GM13976 (cell line): ENCODE measurements around the gene LPXN.
A peak's percentile ranks its signal among the peaks of the same experiment; 100 is the strongest.

Experiments
- DNase-seq: peaks from one replicate; pipeline ENCODE4 v3.0.0; 2012; ENCODE audit warnings: low spot score
- in situ Hi-C: fragments of 300-500 bp; cut with MboI; formaldehyde crosslinking; loops from one replicate; pipeline ENCODE4 v1.12.0; 2022; ENCODE audit warnings: low sequenced_read_pairs, mixed read lengths, inconsistent platforms; ENCODE audit not compliant: unreplicated experiment
- TF ChIP-seq, protein P1 (sequence below): IDR thresholded peaks from 2 replicates; pipeline ENCODE4 v1.5.1; 2012; ENCODE audit warnings: borderline replicate concordance, mild to moderate bottlenecking; ENCODE audit not compliant: insufficient read depth; ENCODE audit errors: extremely low read depth, missing control alignments, control extremely low read depth

The LPXN gene

DNA sequence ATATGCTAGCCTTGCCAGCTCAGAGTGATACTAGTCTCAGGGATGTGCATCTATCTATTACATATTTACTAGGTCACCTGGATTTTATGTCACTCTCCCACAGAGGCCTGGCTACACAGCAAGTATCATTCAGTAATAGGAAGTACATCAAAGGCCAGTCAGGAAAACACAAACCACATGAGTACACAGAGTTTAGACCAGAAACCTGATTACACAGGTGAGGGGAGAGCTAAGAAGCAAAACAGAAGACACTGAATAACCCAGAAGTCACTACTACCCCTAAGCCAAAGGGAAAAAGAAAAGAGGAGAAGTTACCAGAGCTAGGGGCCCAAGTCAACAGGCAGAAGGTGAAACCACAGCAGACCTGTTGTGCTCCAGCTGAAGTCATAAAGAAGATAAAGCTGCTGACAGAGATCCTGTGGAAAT is 13.3 kb downstream of the LPXN start:
- TF ChIP-seq, protein P1, sequence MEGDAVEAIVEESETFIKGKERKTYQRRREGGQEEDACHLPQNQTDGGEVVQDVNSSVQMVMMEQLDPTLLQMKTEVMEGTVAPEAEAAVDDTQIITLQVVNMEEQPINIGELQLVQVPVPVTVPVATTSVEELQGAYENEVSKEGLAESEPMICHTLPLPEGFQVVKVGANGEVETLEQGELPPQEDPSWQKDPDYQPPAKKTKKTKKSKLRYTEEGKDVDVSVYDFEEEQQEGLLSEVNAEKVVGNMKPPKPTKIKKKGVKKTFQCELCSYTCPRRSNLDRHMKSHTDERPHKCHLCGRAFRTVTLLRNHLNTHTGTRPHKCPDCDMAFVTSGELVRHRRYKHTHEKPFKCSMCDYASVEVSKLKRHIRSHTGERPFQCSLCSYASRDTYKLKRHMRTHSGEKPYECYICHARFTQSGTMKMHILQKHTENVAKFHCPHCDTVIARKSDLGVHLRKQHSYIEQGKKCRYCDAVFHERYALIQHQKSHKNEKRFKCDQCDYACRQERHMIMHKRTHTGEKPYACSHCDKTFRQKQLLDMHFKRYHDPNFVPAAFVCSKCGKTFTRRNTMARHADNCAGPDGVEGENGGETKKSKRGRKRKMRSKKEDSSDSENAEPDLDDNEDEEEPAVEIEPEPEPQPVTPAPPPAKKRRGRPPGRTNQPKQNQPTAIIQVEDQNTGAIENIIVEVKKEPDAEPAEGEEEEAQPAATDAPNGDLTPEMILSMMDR = no peak
- in situ Hi-C loops = no loop called here
- DNase-seq = peak; percentile 17

DNA sequence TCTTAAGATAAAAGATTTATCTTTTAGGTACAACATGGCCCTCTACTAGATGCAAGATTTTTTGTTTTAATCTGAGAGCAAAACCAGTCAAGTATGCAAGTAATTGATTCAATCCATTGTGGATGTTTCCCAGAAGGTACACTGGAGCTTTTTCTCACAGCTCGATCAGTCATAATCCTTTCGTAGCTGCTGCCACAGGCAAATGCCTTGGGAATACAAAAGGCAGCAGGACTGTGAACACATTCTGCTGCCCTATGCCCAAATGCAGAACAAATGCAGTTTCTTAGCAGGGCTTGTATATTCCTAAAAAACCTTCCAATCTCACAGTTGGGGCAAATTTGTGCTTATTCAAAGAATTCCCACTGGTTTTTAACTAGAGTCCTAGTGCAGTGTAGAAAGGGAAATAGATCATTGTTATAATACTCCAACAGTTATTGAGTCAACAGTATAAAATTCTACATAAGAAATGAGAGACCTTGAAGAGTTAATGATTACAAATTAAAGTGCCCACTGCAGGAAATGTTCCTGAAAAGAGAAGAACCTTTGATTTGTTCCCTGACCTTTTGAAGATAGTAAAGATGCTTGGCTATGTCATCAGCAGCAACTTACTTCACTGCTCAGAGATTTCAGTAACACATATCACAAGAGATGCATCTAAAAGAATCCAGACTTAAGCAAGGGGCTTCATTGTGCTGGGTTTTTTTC is 14.1 kb downstream of the LPXN start:
- TF ChIP-seq, protein P1 = no peak
- in situ Hi-C loops = no loop called here
- DNase-seq = no peak

DNA sequence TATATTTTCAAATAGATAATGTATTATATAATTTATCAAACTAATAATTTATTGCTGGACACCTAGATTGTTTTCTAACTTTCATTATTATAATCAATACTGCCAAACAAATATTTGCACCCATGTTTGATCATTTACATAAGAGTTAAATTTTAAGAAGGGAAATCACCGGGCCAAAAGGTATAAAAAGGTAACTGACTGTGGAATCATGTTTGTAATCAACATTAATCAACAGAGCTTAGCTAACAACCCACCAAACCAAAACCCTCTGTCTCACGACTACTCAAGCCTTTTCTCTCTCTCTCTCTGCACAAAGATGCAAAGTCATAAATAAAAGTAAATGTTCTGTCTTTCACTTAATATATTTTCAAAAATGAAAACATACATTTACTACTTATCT is 14.8 kb downstream of the LPXN start:
- no peak for DNase-seq
- in situ Hi-C loops = no loop called here
- TF ChIP-seq, protein P1 = no peak

DNA sequence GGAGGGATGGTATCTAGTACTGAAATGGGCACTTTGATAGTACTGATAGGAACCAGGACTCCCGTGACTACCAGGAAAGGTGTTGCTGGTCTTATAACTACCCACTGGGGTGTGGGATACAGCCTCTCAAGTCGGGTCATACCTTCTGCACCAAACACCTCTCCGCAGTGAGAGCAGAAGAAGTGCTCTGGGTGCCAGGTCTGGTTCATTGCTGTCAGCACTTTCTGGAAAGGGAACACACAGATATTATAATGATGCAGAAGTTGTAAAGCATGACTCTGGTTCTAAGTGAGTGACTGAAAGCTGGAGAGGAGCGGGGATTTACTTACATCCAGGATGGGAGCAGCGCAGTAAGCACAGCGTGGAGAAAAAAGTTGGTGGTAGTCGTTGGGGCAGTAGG is 26.0 kb downstream of the LPXN start:
- no peak for DNase-seq
- in situ Hi-C loops = no loop called here
- TF ChIP-seq, protein P1 = no peak

DNA sequence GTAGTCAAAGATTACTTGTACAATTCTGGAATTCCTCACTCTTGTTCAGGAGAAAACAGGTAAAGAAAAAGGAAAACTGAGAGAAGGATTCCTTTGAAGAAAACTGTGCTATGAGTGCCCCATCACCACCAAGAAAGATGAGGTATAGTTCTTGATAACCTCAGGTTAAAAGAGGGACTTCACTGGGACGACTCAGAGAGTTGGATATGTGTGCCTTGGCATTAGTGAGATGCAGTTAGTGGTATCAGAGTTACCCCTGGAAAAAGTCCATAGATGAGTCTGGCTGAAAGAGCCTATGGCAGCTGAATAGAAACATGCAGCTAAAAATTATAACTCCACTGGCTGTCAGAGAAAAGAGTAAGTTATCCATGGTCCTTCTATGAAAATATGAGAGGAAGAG is 28.8 kb downstream of the LPXN start:
- in situ Hi-C loops = no loop called here
- TF ChIP-seq, protein P1 = no peak
- DNase-seq = no peak

DNA sequence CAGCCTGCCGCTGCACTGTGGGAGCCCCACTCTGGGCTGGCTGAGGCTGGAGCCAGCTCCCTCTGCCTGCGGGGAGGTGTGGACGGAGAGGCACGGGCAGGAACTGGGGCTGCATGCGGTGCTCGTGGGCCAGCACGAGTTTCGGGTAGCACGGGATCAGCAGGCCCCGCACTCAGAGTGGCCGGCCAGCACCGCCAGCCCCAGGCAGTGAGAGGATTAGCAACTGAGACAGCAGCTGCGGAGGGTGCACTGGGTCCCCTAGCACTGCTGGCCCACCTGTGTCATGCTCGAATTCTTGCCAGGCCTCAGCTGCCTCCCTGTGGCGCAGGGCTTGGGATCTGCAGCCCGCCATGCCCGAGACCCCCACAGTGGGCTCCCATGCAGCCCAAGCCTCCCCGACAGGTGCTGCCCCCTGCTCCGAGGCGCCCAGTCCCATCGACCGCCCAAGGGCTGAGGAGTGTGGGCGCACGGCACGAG is 43.8 kb downstream of the LPXN start:
- TF ChIP-seq, protein P1 = no peak
- in situ Hi-C loops = no loop called here
- DNase-seq = no peak
